ENCODE results near the gene ASTN2.

Gene ASTN2

GRCh38 chr9:116467740-116468351 is 947.0 kb downstream of the ASTN2 start:
- Histone ChIP-seq H3K36me3 (no peaks in the 10 kb centered on the region), H3K9me3 (no peaks in the 10 kb centered on the region), H3K27me3 (no peaks in the 10 kb centered on the region), H3K27ac (no peak overlapping the region), H3K4me3 (no peak overlapping the region), H3K4me1 (peaks cover 0 to 15% (median 4%) of the 10 kb centered on the region in 4 donors)
- intact Hi-C loops (cut with DNase I; ENCODE audit: low total_unique reads), result no loop called here
- no peak for TF ChIP-seq CTCF (IDR thresholded peaks at IDR 0.05)
- DNase-seq, result no peak

- Histone ChIP-seq H3K4me3 (no peak overlapping the region), H3K4me1 (peaks cover 0 to 8% (median under 1%) of the 10 kb centered on the region in 4 donors), H3K9me3 (no peaks in the 10 kb centered on the region), H3K36me3 (no peaks in the 10 kb centered on the region), H3K27ac (no peak overlapping the region), H3K27me3 (no peaks in the 10 kb centered on the region)
- no peak for TF ChIP-seq CTCF (IDR thresholded peaks at IDR 0.05)
- DNase-seq, result no peak
- intact Hi-C loops (cut with DNase I; ENCODE audit: low total_unique reads), result no loop called here
Observed at GRCh38 chr9:116466271-116467235, 948.3 kb downstream of the ASTN2 start.

DNA sequence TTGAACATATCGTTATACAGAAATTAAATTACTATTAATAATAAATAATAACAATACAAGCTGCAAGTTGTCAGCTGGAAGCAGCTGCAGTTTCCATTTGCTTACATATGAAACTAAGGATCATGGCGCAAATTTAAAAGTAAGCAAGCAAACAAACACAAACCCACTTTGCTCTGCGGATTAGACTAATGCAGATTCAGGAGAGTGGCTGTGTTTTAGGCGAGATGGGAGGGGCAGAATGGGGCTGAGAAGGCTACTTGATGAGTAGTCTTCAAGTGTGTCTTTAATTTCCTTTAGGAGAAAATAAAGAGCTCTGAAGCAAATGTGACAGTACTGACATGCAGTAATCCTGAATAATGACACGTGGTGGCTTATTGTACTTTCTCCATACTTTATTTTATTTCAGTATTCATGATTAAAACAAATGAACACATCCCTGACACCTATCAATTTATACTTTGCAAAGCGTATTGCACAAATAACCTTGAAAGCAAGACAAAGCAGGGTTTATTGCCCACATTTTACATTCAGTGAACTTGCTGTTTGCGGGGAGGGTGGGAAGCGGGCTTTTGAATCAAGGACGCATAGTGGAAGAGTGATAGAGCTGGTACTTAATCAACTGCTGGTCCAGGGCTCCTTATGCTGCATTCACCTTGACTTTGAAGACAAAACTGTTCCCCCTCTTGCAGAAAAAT is 949.1 kb downstream of the ASTN2 start:
- Histone ChIP-seq H3K36me3 (no peaks in the 10 kb centered on the region), H3K27me3 (no peaks in the 10 kb centered on the region), H3K9me3 (no peaks in the 10 kb centered on the region), H3K4me3 (no peak overlapping the region), H3K4me1 (no peaks in the 10 kb centered on the region), H3K27ac (no peak overlapping the region)
- intact Hi-C loops (cut with DNase I; ENCODE audit: low total_unique reads), result no loop called here
- no peak for TF ChIP-seq CTCF (IDR thresholded peaks at IDR 0.05)
- no peak for DNase-seq

- intact Hi-C loops (cut with DNase I; ENCODE audit: low total_unique reads), result no loop called here
- no peak overlapping the region for H3K27ac ChIP-seq
Observed at GRCh38 chr9:116464987-116465571, 949.8 kb downstream of the ASTN2 start.

More at GRCh38 chr9:116464987-116465571, 949.8 kb downstream of the ASTN2 start:
- H3K27me3 ChIP-seq, result no peaks in the 10 kb centered on the region
- H3K9me3 ChIP-seq, result no peaks in the 10 kb centered on the region
- no peaks in the 10 kb centered on the region for H3K36me3 ChIP-seq
- DNase-seq, result no peak
- TF ChIP-seq CTCF (IDR thresholded peaks at IDR 0.05), result no peak
- no peak overlapping the region for H3K4me3 ChIP-seq
- H3K4me1 ChIP-seq, result no peaks in the 10 kb centered on the region
